Cardiac muscle cell (in vitro differentiated cells and primary cell): ENCODE results near the gene EPS8L2. TPM values are rescaled to one million over a fixed set of nuclear protein-coding genes. Genes with fewer than 3 reads are reported as not detected.
A peak's percentile ranks its signal among the peaks of the same experiment; 100 is the strongest.

Source experiments
- DNase-seq, 2 donors: peaks; one replicate each; pipeline versions ENCODE4 v3.0.0 to v3.0.0-alpha.2; 2010 to 2017; ENCODE audit warnings: low read depth in 1 of 2, low spot score in 1 of 2
- H3K27ac ChIP-seq: fragments of 200-600 bp; sonication (generic); 2 replicates; pipeline ENCODE4 v1.5.1; 2016
- H3K27me3 ChIP-seq: fragments of 200-600 bp; sonication (generic); 2 replicates; pipeline ENCODE4 v1.6.0; 2016; ENCODE audit warnings: control low read depth
- H3K36me3 ChIP-seq: fragments of 200-600 bp; sonication (generic); 2 replicates; pipeline ENCODE4 v1.5.1; 2016; ENCODE audit warnings: control low read depth
- H3K4me1 ChIP-seq: fragments of 200-600 bp; sonication (generic); 2 replicates; pipeline ENCODE4 v1.8.1; 2017; ENCODE audit warnings: low read depth, mild to moderate bottlenecking, mixed run types
- H3K4me3 ChIP-seq: fragments of 200-600 bp; sonication (generic); 2 replicates; pipeline ENCODE4 v1.5.1; 2016; ENCODE audit warnings: mild to moderate bottlenecking
- H3K9me3 ChIP-seq: fragments of 200-600 bp; sonication (generic); 2 replicates; pipeline ENCODE4 v1.5.1; 2017; ENCODE audit warnings: low read depth, mild to moderate bottlenecking, control low read depth
- CTCF ChIP-seq: IDR thresholded peaks from 2 replicates; pipeline ENCODE4 v1.5.1; 2012; ENCODE audit warnings: low read depth, mild to moderate bottlenecking, low read length
- polyA plus RNA-seq: library from polyadenylated mRNA; unstranded; fragments of >200 nt; fragmentation: Nextera tagmentation; extraction: Ambion mirVana; gene quantifications from 2 replicates; pipeline ENCODE4 v1.2.1, GENCODE V29; 2016
- total RNA-seq: library from RNA; depleted of rRNA; stranded (reverse); fragments of >200 nt; gene quantifications from 2 replicates; pipeline ENCODE4 v1.2.3, GENCODE V29; 2016

EPS8L2 gene
- total and polyA plus RNA-seq, 2 experiments from 2014 or later = 22.6 to 25.7 TPM

- Histone ChIP-seq H3K36me3 (no peaks in the 10 kb centered on the region), H3K4me3 (no peak overlapping the region), H3K9me3 (no peaks in the 10 kb centered on the region), H3K27ac (no peak overlapping the region), H3K27me3 (peaks cover 74% of the 10 kb centered on the region), H3K4me1 (no peaks in the 10 kb centered on the region)
- DNase-seq = peak; percentile 54 to 68
- TF ChIP-seq CTCF = peak; percentile 54
These were observed 17.3 kb downstream of the EPS8L2 start for GRCh38 chr11:723120-723883.

GRCh38 chr11:724049-724777, 18.2 kb downstream of the EPS8L2 start:
- H3K27me3 ChIP-seq = peaks cover 71% of the 10 kb centered on the region
- no peaks in the 10 kb centered on the region for H3K9me3 ChIP-seq
- DNase-seq = no peak
- H3K27ac ChIP-seq = no peak overlapping the region
- H3K4me3 ChIP-seq = no peak overlapping the region
- TF ChIP-seq CTCF = no peak
- no peaks in the 10 kb centered on the region for H3K4me1 ChIP-seq
- no peaks in the 10 kb centered on the region for H3K36me3 ChIP-seq

- no peak for DNase-seq
- Histone ChIP-seq H3K27ac (no peak overlapping the region), H3K4me1 (no peaks in the 10 kb centered on the region), H3K9me3 (no peaks in the 10 kb centered on the region), H3K4me3 (no peak overlapping the region), H3K36me3 (no peaks in the 10 kb centered on the region), H3K27me3 (peaks cover 64% of the 10 kb centered on the region)
- TF ChIP-seq CTCF = no peak
These were observed 18.9 kb downstream of the EPS8L2 start for GRCh38 chr11:724778-725386.

- Histone ChIP-seq H3K27ac (no peak overlapping the region), H3K9me3 (no peaks in the 10 kb centered on the region), H3K27me3 (peaks cover 56% of the 10 kb centered on the region), H3K4me1 (no peaks in the 10 kb centered on the region), H3K4me3 (peak overlapping the region; percentile 25), H3K36me3 (no peaks in the 10 kb centered on the region)
- TF ChIP-seq CTCF = no peak
- no peak for DNase-seq
These were observed 19.7 kb downstream of the EPS8L2 start for GRCh38 chr11:725624-726202.
